Limb (tissue), 2 donors: Measurements from ENCODE around the gene ATE1.
A peak's percentile ranks its signal among the peaks of the same experiment; 100 is the strongest.
"Not testable (repeated sequence)": the region's sequence is repeated elsewhere in the genome, so short reads cannot be mapped to it uniquely, and the experiment has no call there.

Experiments
- DNase-seq, 2 donors: peaks; one replicate each; pipeline ENCODE4 v3.0.0-alpha.2; 2016; ENCODE audit errors: extremely low spot score in 2 of 2

ATE1 gene

DNA sequence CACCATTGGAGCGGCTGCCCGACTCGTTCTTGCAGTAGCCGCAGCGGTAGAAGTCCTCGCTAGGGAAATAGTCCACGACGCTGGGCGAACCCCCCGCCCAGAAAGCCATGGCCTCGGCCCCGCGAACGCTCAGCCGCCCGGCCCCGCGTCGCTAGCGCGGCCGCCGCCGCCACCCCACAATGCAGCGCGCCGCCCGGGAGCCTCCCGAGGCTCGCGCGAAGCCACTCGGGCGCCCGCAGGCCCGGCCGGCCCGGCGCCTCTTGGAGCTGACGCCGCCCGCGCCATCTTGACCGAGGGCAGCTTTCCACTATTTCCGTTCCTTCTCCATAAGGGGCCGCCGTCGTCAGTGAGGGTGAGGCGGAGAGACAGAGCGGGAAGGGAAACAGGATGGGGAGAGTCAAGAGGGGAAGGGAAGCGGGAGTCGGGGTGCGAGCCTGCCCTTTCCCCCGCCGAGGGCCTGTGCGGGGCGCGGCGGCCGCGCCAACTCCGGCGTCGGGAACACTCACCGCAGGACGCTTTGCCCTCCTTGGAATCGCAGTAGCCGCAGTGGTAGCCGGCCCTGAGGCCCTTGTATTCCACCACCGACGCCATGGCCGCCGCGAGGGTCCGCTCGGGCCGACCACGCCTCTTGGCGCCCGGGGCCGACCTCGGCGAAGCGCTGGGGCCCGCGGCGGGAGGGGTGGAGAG, at the start of gene ATE1:
ATE1 (minus strand) TSS at position 191 of the 687 bp plus-strand sequence; CDS start at position 109, 82 bp downstream.
- DNase-seq: peak; percentile 94 to 96

DNA sequence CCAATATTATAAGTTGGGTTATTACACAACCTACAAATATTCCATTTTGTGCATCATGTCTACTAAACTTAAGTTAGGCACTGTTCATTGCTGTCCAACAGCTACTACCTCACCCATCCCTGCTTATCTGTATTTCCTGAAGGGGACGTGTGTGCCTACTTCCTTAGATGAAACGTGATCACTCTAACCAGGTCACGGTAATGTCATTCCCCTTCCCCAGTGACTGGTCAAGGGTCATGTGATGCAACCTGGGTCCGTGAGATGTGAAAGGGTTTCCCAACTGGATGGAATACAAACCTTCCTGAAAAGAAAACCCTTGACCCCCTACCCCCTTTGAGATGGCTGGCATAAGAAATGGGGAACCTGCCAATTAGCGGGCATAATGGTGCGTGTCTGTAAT, 48.8 kb upstream of the ATE1 start:
- DNase-seq: no peak

DNA sequence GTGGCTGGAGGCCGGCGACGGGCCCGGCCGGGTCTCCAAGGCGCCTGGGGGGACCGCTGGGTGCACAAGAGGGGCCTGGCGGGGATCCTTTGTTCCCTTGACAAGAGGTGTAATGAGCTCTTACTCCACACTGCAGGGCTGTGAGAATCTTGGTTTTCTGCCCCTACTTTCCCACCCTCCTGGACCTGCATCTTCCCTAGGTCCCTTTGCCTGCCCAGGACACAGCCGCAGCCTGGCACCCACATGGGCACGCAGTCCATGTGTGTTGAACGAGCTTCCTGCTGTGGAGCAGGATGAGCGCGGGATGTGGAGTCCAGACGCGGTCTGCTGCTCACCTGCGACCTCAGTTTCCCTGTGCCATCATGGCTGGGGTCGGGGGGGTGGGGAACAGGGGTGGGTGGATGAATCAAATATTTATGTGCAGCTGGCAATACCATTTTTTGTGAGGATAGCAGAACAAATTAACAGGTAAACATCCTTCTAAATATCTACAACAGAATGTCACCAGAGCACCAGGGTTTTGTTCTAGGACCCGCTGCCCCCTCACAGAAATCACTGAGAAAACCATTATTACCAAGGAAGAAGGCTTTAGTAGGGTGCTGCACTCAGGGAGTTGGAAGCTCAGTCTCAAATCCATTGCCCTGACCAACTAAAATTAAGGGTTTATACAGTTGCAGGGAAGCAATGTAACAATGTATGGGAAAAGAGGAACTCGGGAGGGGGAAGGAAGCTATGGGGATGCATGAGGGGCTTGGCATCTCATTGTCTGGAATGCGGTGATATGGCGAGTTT, 47.7 kb upstream of the ATE1 start:
- DNase-seq: no peak

DNA sequence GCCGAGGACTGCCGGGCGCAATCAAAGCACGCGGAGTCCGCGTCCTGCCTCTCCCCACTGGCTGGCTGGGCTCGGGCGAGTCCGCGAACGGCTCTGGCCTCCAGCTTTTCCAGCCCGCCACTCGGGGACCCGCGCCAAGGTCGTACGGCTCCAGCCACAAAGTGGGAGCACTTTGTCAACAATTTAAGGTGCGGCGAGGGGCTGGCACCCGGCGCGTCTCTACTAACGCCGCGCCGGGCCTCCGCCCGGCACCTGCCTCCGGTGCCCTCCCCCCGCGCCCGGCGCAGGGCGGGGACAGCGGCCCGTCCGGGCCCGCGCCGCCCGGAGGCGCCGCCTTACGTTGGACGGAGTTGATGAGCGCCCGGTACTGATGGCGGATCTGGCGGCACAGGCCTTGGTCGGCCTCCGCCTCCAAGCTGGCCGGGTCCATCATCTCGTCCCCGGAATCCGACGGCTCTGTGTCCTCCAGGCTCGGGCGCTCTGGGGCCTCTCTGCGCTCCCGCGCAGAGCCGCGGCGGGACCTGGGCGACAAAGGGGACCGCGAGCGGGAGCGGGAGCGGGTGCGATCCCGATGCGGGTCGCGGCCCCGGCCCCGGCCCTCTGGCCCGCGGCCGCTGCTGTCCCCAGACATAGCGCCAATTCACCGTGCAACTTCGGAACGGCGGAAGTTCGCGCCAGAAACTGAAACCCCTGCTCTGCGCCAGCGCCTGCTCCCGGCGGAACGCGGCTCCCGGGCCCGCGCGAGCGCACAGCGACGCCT, 46.9 kb upstream of the ATE1 start, which contains the start of gene NSMCE4A:
NSMCE4A (minus strand) TSS at position 683 of the 760 bp plus-strand sequence; CDS start at position 631, 52 bp downstream.
- DNase-seq: peak; percentile 75 to 85

DNA sequence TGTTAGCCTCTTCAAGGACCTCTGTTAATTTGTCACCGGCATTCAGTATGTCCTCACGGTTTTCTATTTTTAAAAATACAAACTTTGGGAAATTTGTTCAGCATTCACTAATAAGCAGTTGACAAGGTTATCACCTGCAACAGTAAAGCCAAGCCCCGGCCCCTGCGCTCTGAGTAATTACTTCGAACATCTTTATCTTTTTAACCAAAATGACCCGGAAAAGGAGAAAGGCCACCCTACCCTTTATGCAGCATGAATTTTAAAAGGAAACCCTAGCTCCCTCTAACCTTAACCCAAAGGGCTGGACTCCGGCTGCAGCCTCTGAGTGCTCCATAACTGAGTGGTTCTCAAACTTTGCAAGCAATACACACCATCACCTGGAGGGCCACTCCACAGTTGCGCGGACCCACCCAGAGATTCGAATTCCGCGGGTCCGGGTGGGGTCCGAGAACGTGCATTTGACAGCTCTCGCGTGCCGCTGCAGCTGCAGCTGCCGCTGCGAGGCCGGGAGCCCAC, 46.2 kb upstream of the ATE1 start:
- no peak for DNase-seq

GRCh38 chr10:121969086-121969485, 41.3 kb upstream of the ATE1 start:
- DNase-seq: not testable (repeated sequence)

DNA sequence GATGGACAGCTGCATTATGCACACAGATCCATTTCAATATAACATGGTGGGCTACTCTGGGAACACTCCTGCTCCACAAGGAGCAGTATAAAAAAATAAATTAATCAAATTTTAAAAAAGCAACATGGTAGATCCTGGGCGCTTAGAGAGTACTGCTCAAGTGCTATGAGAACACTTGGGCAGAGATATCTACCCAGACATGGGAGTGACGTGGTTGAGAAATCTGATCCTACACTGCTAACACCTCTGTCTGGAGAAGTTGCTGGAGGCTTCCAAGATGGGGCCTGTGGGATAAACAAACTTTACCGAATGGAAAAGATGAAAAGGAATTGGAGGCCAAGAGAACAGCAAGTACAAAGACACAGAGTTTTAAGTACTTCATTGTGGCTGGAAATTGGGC, 38.2 kb upstream of the ATE1 start:
- DNase-seq: no peak

- no peak for DNase-seq
Measured at GRCh38 chr10:121961456-121961855, 33.6 kb upstream of the ATE1 start.

GRCh38 chr10:121959671-121960070, 31.8 kb upstream of the ATE1 start:
- no peak for DNase-seq

- no peak for DNase-seq
Measured at GRCh38 chr10:121956111-121957061, 28.6 kb upstream of the ATE1 start.

GRCh38 chr10:121952226-121952625, 24.4 kb upstream of the ATE1 start:
- DNase-seq: no peak

DNA sequence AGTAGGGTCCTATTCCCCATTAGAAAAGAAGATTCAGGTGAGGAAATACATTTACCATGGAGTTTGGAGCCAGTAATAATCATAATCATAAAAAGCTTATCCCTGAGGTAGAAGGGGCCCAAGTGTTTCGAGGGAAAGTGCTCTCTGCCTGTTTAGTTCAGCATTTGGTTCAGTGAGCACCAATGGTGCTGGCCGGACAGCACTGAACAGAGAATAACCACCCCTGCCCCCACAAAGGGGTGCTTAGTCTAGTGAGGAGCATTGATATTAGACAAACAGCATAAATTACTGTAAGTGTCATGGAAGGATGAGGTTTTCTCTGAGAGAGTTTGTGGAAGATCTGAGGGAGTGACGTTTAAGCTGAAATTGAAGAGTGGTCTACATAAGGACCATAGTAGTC, 21.6 kb upstream of the ATE1 start:
- DNase-seq: no peak

GRCh38 chr10:121949049-121949448, 21.2 kb upstream of the ATE1 start:
- no peak for DNase-seq

- DNase-seq: no peak
Measured at GRCh38 chr10:121947343-121948330, 19.8 kb upstream of the ATE1 start.

DNA sequence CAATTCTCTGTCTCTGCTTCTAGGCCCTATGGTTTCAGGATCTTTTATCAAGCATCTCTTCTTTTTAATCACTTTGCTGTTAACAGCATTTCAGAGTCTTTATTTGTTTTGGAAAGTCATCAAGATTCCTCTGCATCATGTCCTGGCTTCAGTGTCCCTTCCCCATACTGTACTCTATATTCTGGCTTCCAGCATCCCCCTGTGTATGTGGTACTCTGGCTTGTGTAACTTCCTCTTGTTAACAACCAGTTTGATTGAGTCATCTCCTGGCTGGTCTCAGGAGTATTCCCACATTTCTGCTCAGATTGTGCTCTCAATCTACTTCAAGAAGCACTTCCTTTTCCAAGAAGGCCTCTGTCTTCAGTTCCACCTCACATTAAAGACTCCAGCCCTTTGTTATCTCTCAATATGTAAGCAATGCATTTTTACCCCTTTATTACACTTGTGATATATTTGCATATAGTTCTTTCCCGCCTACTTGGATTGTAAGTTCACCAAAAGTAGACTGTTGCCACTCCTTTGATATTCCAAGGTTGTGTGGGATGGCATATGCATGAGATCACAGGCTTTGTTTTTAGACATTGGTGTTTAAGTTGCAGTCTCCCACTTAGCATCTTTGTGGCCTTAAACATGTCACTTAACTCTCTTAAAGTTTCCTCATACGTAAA, 15.1 kb upstream of the ATE1 start:
- DNase-seq: peak in 1 of 2 donors; percentile 38

GRCh38 chr10:121941532-121941931, 13.7 kb upstream of the ATE1 start:
- DNase-seq: no peak

- no peak for DNase-seq
Measured at GRCh38 chr10:121936295-121936694, 8.5 kb upstream of the ATE1 start.

- no peak for DNase-seq
Measured at GRCh38 chr10:121935702-121936101, 7.9 kb upstream of the ATE1 start.
